ENCODE data around the gene ERGIC2. TPM values are rescaled to one million over a fixed set of nuclear protein-coding genes. Genes with fewer than 3 reads are reported as not detected.

ERGIC2 gene
- total RNA-seq, 5 donors from 2014 or later (not counting 1 experiment from before 2014, with no cell fraction given): 35.3 to 62.5 (median 50.5) TPM

GRCh38 chr12:29350080-29350479 lies 30.9 kb downstream of the ERGIC2 start:
- H3K4me3 Mint-ChIP-seq: no peak overlapping the region
- H3K27me3 ChIP-seq (replicated peaks in 1 of 2; ENCODE audit: control insufficient read depth in 2 of 2, extremely low read depth in 1 of 2, insufficient read depth in 2 of 2, low read length in 1 of 2): no peaks in the 10 kb centered on the region

GRCh38 chr12:29346769-29347421 lies 34.1 kb downstream of the ERGIC2 start:
- H3K9me3 Mint-ChIP-seq: no peaks in the 10 kb centered on the region
- no peak for ATAC-seq (replicated peaks in 1 of 4)
- no CpG with 5 or more reads among the region's 3 CpGs for WGBS (ENCODE audit: insufficient coverage)
- H3K4me1 ChIP-seq (ENCODE audit: control insufficient read depth in 1 of 2, extremely low read depth in 1 of 2, insufficient read depth in 2 of 2, low read length in 2 of 2): no peaks in the 10 kb centered on the region
- no peak overlapping the region for H3K4me3 Mint-ChIP-seq
- no peak overlapping the region for H3K4me3 ChIP-seq (ENCODE audit: control insufficient read depth in 1 of 2, extremely low read depth in 1 of 2, low read length in 1 of 2)
- peaks cover 43% of the 10 kb centered on the region for H3K36me3 Mint-ChIP-seq
- no peaks in the 10 kb centered on the region for H3K27me3 Mint-ChIP-seq
- peaks cover 0 to 2% (median 0%) of the 10 kb centered on the region in 3 donors for H3K4me1 Mint-ChIP-seq
- no peak for DNase-seq
- no peak overlapping the region for H3K27ac ChIP-seq (ENCODE audit: low read length)
- H3K36me3 ChIP-seq (ENCODE audit: control insufficient read depth in 2 of 2, extremely low read depth in 1 of 2, insufficient read depth in 1 of 2, low read length in 1 of 2): peaks cover 0 to 34% of the 10 kb centered on the region in 2 donors
- peak overlapping the region in 1 of 2 donors; percentile 28 for H3K27ac Mint-ChIP-seq
- ChIA-PET CTCF (no interaction called here), POLR2A (no interaction called here)
- no peaks in the 10 kb centered on the region for H3K27me3 ChIP-seq (replicated peaks in 1 of 2; ENCODE audit: control insufficient read depth in 2 of 2, extremely low read depth in 1 of 2, insufficient read depth in 2 of 2, low read length in 1 of 2)
- no peaks in the 10 kb centered on the region for H3K9me3 ChIP-seq

More at GRCh38 chr12:29350080-29350479, 30.9 kb downstream of the ERGIC2 start:
- DNase-seq (no peak), ATAC-seq (replicated peaks in 1 of 4) (no peak)
- Mint-ChIP-seq H3K27ac (no peak overlapping the region), H3K36me3 (peaks cover 34% of the 10 kb centered on the region), H3K27me3 (no peaks in the 10 kb centered on the region), H3K9me3 (no peaks in the 10 kb centered on the region), H3K4me1 (peaks cover 0 to 4% (median 2%) of the 10 kb centered on the region in 3 donors)
- Histone ChIP-seq H3K4me1 (ENCODE audit: control insufficient read depth in 1 of 2, extremely low read depth in 1 of 2, insufficient read depth in 2 of 2, low read length in 2 of 2) (no peaks in the 10 kb centered on the region), H3K36me3 (ENCODE audit: control insufficient read depth in 2 of 2, extremely low read depth in 1 of 2, insufficient read depth in 1 of 2, low read length in 1 of 2) (peaks cover 0 to 45% of the 10 kb centered on the region in 2 donors), H3K9me3 (no peaks in the 10 kb centered on the region), H3K27ac (ENCODE audit: low read length) (no peak overlapping the region), H3K4me3 (ENCODE audit: control insufficient read depth in 1 of 2, extremely low read depth in 1 of 2, low read length in 1 of 2) (no peak overlapping the region)
- CTCF ChIA-PET: no interaction called here
- POLR2A ChIA-PET: no interaction called here

GRCh38 chr12:29343022-29343799 lies 37.8 kb downstream of the ERGIC2 start:
- no peak overlapping the region for H3K27ac ChIP-seq (ENCODE audit: low read length)
- POLR2A ChIA-PET: interaction anchor here (0.6 to 0.8 kb wide), 2 partner anchors 38 to 267 kb away, joined by 3 read pairs; partner anchors contain the start of gene ERGIC2 (in 1 of the 2)
- no peak overlapping the region for H3K4me3 Mint-ChIP-seq
- peaks cover 46% of the 10 kb centered on the region for H3K36me3 Mint-ChIP-seq
- no peaks in the 10 kb centered on the region for H3K27me3 ChIP-seq (replicated peaks in 1 of 2; ENCODE audit: control insufficient read depth in 2 of 2, extremely low read depth in 1 of 2, insufficient read depth in 2 of 2, low read length in 1 of 2)
- no peaks in the 10 kb centered on the region for H3K9me3 Mint-ChIP-seq
- H3K9me3 ChIP-seq: no peaks in the 10 kb centered on the region
- DNase-seq: no peak
- no peaks in the 10 kb centered on the region for H3K4me1 Mint-ChIP-seq
- peaks cover 0 to 50% of the 10 kb centered on the region in 2 donors for H3K36me3 ChIP-seq (ENCODE audit: control insufficient read depth in 2 of 2, extremely low read depth in 1 of 2, insufficient read depth in 1 of 2, low read length in 1 of 2)
- WGBS (ENCODE audit: insufficient coverage): no CpG with 5 or more reads among the region's 2 CpGs
- CTCF ChIA-PET: interaction anchor here in 1 of 2 donors (0.6 kb wide), 1 partner anchor 276 kb away, joined by 3 read pairs; no protein-coding TSS in a partner anchor
- H3K4me1 ChIP-seq (ENCODE audit: control insufficient read depth in 1 of 2, extremely low read depth in 1 of 2, insufficient read depth in 2 of 2, low read length in 2 of 2): no peaks in the 10 kb centered on the region
- no peaks in the 10 kb centered on the region for H3K27me3 Mint-ChIP-seq
- peak overlapping the region in 1 of 2 donors; percentile 2 for H3K27ac Mint-ChIP-seq
- no peak overlapping the region for H3K4me3 ChIP-seq (ENCODE audit: control insufficient read depth in 1 of 2, extremely low read depth in 1 of 2, low read length in 1 of 2)
- ATAC-seq (replicated peaks in 1 of 4): no peak

- Histone ChIP-seq H3K4me3 (ENCODE audit: control insufficient read depth in 1 of 2, extremely low read depth in 1 of 2, low read length in 1 of 2) (no peak overlapping the region), H3K4me1 (ENCODE audit: control insufficient read depth in 1 of 2, extremely low read depth in 1 of 2, insufficient read depth in 2 of 2, low read length in 2 of 2) (no peaks in the 10 kb centered on the region), H3K9me3 (no peaks in the 10 kb centered on the region), H3K27ac (ENCODE audit: low read length) (no peak overlapping the region), H3K27me3 (replicated peaks in 1 of 2; ENCODE audit: control insufficient read depth in 2 of 2, extremely low read depth in 1 of 2, insufficient read depth in 2 of 2, low read length in 1 of 2) (no peaks in the 10 kb centered on the region), H3K36me3 (ENCODE audit: control insufficient read depth in 2 of 2, extremely low read depth in 1 of 2, insufficient read depth in 1 of 2, low read length in 1 of 2) (peaks cover 0 to 21% of the 10 kb centered on the region in 2 donors)
- no peak overlapping the region for H3K27ac Mint-ChIP-seq
- ATAC-seq (replicated peaks in 1 of 4) (no peak), DNase-seq (no peak)
- no peak overlapping the region for H3K4me3 Mint-ChIP-seq
- H3K9me3 Mint-ChIP-seq: no peaks in the 10 kb centered on the region
- no peaks in the 10 kb centered on the region for H3K27me3 Mint-ChIP-seq
- peaks cover 35% of the 10 kb centered on the region for H3K36me3 Mint-ChIP-seq
- POLR2A ChIA-PET: no interaction called here
- WGBS (ENCODE audit: insufficient coverage): no CpG with 5 or more reads among the region's 1 CpG
- H3K4me1 Mint-ChIP-seq: no peaks in the 10 kb centered on the region
- CTCF ChIA-PET: interaction anchor here in 1 of 2 donors (0.6 to 1.2 kb wide), 3 partner anchors 12 to 23 kb away, joined by 3 read pairs; no protein-coding TSS in a partner anchor
These were observed 43.6 kb downstream of the ERGIC2 start for GRCh38 chr12:29337325-29337724.

- Histone ChIP-seq H3K4me3 (ENCODE audit: control insufficient read depth in 1 of 2, extremely low read depth in 1 of 2, low read length in 1 of 2) (no peak overlapping the region), H3K36me3 (ENCODE audit: control insufficient read depth in 2 of 2, extremely low read depth in 1 of 2, insufficient read depth in 1 of 2, low read length in 1 of 2) (peaks cover 0 to 6% of the 10 kb centered on the region in 2 donors), H3K27ac (ENCODE audit: low read length) (no peak overlapping the region), H3K27me3 (replicated peaks in 1 of 2; ENCODE audit: control insufficient read depth in 2 of 2, extremely low read depth in 1 of 2, insufficient read depth in 2 of 2, low read length in 1 of 2) (no peaks in the 10 kb centered on the region), H3K4me1 (ENCODE audit: control insufficient read depth in 1 of 2, extremely low read depth in 1 of 2, insufficient read depth in 2 of 2, low read length in 2 of 2) (no peaks in the 10 kb centered on the region), H3K9me3 (no peaks in the 10 kb centered on the region)
- POLR2A ChIA-PET: no interaction called here
- CTCF ChIA-PET: interaction anchor here in 1 of 2 donors (1.2 kb wide), 1 partner anchor 13 kb away, joined by 3 read pairs; no protein-coding TSS in a partner anchor
- H3K27me3 Mint-ChIP-seq: no peaks in the 10 kb centered on the region
- no peak overlapping the region for H3K4me3 Mint-ChIP-seq
- WGBS (ENCODE audit: insufficient coverage): no CpG with 5 or more reads among the region's 2 CpGs
- no peak for DNase-seq
- H3K9me3 Mint-ChIP-seq: no peaks in the 10 kb centered on the region
- H3K4me1 Mint-ChIP-seq: peaks cover 0 to 4% (median 0%) of the 10 kb centered on the region in 3 donors
- H3K27ac Mint-ChIP-seq: no peak overlapping the region
- peaks cover 19% of the 10 kb centered on the region for H3K36me3 Mint-ChIP-seq
- ATAC-seq (replicated peaks in 1 of 4): no peak
These were observed 46.0 kb downstream of the ERGIC2 start for GRCh38 chr12:29334937-29335336.

- no CpG with 5 or more reads among the region's 1 CpG for WGBS (ENCODE audit: insufficient coverage)
- Histone ChIP-seq H3K27me3 (replicated peaks in 1 of 2; ENCODE audit: control insufficient read depth in 2 of 2, extremely low read depth in 1 of 2, insufficient read depth in 2 of 2, low read length in 1 of 2) (no peaks in the 10 kb centered on the region), H3K36me3 (ENCODE audit: control insufficient read depth in 2 of 2, extremely low read depth in 1 of 2, insufficient read depth in 1 of 2, low read length in 1 of 2) (peaks cover 0 to under 1% of the 10 kb centered on the region in 2 donors), H3K4me3 (ENCODE audit: control insufficient read depth in 1 of 2, extremely low read depth in 1 of 2, low read length in 1 of 2) (no peak overlapping the region), H3K9me3 (no peaks in the 10 kb centered on the region), H3K27ac (ENCODE audit: low read length) (no peak overlapping the region), H3K4me1 (ENCODE audit: control insufficient read depth in 1 of 2, extremely low read depth in 1 of 2, insufficient read depth in 2 of 2, low read length in 2 of 2) (no peaks in the 10 kb centered on the region)
- Mint-ChIP-seq H3K4me3 (no peak overlapping the region), H3K4me1 (peaks cover 0 to 4% (median 0%) of the 10 kb centered on the region in 3 donors), H3K27ac (no peak overlapping the region), H3K9me3 (no peaks in the 10 kb centered on the region), H3K36me3 (peaks cover 16% of the 10 kb centered on the region), H3K27me3 (no peaks in the 10 kb centered on the region)
- POLR2A ChIA-PET: no interaction called here
- no peak for ATAC-seq (replicated peaks in 1 of 4)
- CTCF ChIA-PET: no interaction called here
- no peak for DNase-seq
These were observed 47.8 kb downstream of the ERGIC2 start for GRCh38 chr12:29333178-29333577.

Measured in T-cell (primary cell).